Right renal pelvis (tissue), 4 donors: ENCODE results near the gene CHD3. TPM values are rescaled to one million over a fixed set of nuclear protein-coding genes. Genes with fewer than 3 reads are reported as not detected.
A peak's percentile ranks its signal among the peaks of the same experiment; 100 is the strongest.
"Not testable (repeated sequence)": the region's sequence is repeated elsewhere in the genome, so short reads cannot be mapped to it uniquely, and the experiment has no call there.

Experiments
- DNase-seq, 4 donors: peaks; one replicate each; pipeline ENCODE4 v3.0.0-alpha.2; 2013; ENCODE audit warnings: low read depth in 4 of 4, low spot score in 3 of 4, missing footprints in 1 of 4
- polyA plus RNA-seq, 4 donors: library from polyadenylated mRNA; unstranded; fragments of 120-200 nt; gene quantifications; one replicate each; pipeline ENCODE4 v1.2.1, GENCODE V29; 2013; ENCODE audit not compliant: insufficient read length in 4 of 4

Gene CHD3
- polyA plus RNA-seq, 4 donors = 149 to 161 (median 157) TPM

DNA sequence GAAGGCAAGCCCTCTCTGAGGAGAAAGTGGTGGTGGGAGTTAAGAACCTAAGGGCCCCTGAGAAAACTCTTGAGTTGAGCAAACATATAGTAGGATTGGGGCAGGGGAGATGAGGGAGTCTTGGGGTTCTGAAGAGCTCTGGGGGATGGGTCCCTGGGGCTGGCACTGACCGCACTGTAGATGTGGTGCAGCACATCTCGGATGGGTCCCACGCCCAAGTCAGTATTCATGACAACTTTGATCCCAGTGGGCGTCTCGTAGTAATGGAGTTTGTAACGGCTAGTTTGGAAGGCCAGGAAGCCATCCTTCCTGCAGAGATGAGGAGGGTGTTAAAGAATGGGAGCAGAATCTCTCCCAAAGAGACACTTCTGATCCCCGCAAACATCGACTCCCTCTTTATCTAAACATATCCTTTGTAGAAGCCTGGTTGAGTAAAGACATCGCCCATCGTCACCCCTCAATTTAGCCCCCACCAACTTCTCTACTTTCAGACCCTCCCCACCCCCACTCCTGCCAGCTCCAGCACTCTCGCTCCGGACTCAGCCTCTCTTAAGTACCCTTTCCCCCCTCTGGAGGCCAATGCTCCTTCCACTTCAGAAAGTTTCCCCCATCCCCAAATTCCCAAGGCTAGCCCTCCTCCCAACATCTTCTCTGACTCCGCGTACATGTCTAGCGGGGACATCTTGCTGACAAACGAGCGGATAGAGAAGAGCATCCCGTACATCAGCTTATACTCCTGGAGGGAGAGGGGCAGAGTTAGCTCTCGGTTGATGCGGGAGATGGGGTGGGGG, 42.4 kb downstream of the CHD3 start:
- DNase-seq = no peak

DNA sequence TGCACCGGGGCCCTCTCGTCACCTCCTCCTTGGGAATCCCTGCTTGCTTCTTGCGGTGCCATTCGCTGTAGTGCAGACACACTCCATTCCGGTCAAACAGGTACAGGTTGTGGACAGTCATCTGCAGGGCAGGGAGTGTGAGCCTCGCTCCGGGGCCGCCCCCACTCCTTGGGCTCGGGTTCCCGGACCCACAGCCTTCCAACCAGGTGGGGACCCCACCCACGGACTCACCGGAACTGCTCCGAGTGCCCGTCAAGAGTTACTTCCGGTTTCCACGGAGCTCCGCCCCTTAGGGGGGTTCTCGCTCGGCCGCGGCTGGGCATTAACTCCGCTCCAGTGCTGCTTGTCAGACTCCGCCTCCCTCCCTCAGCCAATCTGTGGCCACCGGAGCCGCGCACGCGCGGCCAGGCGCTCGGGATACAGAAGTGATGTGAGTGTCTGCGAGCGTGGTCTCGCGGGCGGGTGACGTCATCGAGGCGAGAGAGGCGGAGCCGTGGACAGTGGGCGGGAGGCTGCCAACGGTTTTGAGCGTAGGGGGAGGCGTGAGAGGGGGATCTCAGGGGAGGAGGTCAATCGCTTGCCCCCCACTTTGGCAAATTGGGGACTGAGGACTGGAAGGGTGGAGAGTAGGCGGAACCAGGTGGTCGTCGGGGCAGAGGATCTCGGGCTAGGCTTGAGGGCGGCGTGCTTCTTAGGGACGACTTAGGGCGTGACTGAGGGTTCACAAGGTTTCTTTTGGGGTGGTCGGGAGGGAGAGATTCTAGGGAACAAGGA, 43.3 kb downstream of the CHD3 start, which contains the start of the genes CNTROB and TRAPPC1:
Gene CNTROB (plus strand): TSS at position 498 of the 774 bp plus-strand sequence. CDS start 874 bp downstream, outside the sequence.
Gene TRAPPC1 (minus strand): TSS at position 238 of the 774 bp plus-strand sequence. CDS start 117 bp downstream, at position 121.
- DNase-seq = peak; percentile 97 to 99 (median 99)

DNA sequence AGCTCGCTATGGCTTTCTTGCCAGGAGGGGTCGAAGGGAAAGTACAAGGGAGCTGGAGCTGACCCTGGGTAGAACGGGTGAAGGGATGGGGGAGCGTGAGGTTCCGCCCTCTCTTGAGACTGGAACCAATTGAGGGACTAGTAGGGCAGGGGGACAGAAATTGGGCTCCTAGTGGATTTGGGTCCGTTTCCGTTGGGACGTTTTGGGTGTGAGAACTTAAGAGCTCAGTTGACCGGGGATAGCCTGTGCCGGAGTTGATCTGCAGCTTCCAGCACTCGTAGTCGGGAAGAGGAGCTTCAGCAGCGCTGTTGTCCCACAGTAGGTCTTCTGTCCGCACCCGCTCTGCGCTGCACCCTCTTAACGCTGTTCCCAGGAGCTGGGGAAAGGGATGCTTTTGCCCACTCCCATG, 43.9 kb downstream of the CHD3 start:
- no peak for DNase-seq

DNA sequence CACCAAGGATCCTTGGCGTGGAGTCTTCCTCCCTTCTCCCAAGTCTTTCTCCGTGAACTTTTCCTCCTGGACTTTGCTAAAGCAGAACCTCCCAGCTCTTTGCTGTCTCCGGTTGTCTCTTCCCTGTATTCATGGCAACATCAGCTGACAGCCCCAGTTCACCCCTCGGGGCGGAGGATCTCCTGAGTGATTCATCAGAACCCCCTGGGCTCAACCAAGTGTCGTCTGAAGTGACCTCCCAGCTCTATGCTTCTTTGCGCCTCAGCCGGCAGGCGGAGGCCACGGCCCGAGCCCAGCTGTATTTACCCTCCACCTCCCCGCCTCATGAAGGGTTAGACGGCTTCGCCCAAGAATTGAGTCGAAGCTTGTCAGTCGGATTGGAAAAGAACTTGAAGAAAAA, 44.4 kb downstream of the CHD3 start:
- DNase-seq = no peak

DNA sequence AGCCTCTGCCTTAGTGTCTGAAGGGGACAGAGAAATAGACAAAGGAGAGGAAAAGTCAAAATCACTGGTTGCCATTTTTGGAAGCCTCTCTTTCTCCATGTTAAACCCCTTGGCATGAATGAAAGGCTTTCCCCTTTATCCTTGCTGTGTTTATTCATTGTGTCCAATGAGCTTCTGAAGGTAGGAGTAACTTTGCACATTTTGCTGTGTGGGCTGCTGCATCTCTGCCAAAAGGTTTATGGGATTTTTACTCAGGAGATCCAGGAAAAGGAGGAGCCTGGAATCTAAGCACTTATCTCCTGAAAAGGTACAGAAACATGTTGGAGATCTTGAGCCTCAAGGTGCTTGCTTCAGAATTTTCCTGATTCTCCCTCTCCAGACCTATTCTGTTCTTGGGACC, 47.3 kb downstream of the CHD3 start:
- no peak for DNase-seq

DNA sequence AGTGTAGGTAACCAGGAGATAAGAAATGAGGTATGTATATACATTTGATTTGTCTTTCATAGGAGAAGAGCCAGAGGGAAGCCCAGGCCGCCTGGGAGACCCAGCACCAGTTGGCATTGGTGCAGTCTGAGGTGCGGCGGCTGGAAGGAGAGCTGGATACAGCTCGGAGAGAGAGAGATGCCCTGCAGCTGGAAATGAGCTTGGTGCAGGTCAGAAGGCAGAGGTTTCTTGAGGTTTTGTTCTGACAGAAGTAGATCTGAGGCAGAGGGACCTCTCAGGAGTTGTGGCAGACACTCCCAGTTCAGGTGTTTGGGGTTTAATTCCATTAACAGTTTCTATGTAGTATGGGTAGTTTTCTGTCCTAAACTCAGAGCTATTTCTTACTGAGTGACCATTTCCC, 51.4 kb downstream of the CHD3 start:
- no peak for DNase-seq

DNA sequence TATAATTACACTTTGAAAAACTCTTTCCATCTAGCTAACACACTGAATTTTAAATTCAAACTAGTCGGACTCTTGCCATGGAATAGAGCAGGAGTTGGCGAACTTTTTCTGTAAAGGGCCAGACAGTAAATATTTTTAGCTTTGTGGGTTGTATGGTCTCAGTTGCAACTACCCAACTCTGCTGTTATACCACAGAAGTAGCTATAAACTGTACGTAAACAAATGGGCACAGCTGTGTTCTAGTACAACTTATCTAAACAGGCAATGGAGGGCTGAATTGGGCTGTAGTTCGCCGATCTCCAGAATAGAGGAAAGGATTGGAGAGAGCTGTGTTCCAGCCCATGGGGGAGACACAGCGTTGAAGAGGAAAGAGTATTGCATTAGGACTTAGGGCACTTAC, 52.2 kb downstream of the CHD3 start:
- DNase-seq = no peak

DNA sequence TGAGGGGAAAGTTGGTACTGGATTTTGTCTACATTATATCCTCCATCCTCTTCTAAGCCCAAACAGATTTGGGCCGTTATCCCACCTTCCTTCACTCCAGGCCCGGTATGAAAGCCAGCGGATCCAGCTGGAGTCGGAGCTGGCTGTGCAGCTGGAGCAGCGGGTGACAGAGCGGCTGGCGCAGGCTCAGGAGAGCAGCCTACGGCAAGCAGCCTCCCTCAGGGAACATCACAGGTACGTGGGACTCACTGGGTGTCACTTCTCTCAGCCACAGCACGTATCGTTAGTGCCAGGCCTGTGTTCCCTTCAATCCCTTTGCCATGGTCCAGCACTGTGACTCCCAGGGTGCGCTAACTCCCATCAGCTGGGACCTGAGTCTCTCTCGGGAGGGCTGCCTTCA, 54.7 kb downstream of the CHD3 start:
- DNase-seq = no peak

DNA sequence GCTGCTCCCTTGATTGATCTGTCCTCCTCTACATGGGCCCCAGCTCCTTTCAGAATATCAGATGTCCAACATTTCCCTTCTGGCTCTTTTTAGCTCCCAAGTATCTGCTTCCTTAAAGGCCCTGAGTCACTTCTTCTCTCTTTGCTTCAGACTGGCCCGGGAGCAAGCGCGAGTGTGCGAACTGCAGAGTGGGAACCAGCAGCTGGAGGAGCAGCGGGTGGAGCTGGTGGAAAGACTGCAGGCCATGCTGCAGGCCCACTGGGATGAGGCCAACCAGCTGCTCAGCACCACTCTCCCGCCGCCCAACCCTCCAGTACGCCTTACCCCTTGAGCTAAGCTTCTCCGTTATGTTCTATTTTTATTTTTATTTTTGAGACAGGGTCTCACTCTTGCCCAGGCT, 55.7 kb downstream of the CHD3 start:
- DNase-seq = no peak

DNA sequence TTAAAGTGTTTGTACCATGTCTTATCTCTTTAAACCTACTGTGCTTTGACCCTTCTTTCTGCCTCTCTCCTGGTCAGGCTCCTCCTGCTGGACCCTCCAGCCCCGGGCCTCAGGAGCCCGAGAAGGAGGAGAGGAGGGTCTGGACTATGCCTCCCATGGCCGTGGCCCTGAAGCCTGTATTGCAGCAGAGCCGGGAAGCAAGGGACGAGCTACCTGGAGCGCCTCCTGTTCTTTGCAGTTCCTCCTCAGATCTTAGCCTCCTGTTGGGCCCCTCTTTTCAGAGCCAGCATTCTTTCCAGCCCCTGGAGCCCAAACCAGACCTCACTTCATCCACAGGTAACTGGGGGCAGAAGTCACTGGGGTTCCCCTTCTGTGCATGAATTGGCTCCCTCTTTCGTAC, 57.1 kb downstream of the CHD3 start:
- no peak for DNase-seq

DNA sequence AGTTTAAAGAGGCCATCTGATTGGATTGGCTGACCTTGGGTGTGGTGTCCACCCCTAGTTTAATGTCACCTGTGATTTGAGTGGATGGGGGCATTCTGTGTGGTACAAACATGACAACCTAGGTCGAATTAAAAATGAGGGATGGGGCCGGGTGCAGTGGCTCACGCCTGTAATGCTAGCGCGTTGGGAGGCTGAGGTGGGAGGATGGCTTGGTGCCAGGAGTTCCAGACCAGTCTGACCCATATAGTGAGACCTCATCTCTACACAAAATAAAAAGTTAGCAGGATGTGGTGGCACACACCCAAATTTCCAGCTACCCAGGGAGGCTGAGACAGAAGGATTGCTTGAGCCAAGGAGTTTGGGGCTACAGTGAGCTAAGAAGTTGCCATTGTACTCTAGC, 57.9 kb downstream of the CHD3 start:
- DNase-seq = no peak

DNA sequence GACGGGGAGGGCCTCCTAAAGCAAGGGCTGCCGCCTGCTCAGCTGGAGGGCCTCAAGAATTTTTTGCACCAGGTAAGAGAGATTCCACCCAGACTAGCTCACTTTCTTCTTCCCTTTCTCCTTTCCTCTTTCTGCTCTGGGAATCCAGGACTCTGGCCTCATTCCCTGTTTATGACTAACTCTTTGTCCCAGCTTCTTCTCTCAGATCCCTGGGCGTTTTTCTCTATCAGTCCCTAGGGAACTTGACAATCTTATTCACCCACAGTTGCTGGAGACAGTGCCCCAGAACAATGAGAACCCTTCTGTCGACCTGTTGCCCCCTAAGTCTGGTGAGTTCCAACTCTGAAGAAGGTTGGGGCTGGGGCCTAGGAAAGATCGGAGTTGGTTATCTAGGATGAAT, 59.1 kb downstream of the CHD3 start:
- no peak for DNase-seq

DNA sequence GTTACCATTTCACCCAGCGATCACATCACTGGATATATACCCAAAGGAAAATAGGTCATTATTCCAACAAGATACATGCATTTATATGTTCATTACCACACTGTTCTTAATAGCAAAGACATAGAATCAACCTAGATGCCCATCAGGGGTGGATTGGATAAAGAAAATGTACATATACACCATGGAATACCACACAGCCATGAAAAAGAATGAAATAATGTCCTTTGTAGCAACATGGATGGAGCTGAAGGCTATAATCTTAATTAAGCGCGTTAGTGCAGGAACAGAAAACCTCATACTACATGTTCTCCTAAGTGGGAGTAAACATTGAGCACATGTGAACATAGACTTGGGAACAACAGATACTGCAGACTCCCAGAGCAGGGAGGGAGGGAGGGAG, 62.0 kb downstream of the CHD3 start:
- DNase-seq = no peak

DNA sequence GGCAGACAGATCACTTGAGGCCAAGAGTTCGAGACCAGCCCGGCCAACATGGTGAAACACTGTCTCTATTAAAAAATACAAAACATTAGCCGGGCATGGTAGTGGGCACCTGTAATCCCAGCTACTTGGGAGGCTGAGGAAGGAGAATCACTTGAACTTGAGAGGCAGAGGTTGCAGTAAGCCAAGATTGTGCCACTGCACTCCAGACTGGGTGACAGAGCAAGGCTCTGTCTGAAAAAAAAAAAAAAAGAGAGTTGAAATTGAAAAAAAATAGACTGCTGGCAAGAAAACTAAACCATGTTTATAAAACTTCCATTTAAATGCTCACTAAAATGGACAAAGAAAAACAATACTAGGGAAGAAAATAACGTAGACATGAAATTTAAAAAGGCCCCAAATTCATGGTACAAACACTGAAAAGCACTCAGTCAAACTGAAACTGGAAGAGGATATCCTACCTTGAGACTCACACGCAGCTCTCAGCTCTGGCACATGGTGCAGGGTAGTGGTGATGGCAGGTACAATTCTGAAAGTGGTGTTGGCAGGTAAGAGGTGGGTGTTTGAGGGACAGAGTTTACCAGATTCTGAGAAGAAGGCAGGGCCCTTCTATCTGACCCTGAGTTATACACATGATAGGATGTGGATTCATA, 62.7 kb downstream of the CHD3 start:
- no peak for DNase-seq

DNA sequence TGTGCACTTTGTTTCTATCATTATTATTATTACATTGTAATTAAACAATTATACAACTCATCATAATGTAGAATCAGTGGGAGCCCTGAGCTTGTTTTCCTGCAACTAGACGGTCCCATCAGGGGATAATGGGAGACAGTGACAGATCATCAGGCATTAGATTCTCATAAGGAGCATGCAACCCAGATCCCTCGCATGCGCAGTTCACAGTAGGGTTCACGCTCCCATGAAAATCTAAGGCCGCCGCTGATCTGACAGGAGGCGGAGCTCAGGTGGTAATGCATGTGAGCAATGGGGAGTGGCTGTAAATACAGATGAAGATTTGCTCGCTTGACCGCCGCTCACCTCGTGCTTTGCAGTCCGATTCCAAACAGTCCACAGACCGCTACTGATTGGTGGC, 64.7 kb downstream of the CHD3 start:
- not testable (repeated sequence) for DNase-seq

DNA sequence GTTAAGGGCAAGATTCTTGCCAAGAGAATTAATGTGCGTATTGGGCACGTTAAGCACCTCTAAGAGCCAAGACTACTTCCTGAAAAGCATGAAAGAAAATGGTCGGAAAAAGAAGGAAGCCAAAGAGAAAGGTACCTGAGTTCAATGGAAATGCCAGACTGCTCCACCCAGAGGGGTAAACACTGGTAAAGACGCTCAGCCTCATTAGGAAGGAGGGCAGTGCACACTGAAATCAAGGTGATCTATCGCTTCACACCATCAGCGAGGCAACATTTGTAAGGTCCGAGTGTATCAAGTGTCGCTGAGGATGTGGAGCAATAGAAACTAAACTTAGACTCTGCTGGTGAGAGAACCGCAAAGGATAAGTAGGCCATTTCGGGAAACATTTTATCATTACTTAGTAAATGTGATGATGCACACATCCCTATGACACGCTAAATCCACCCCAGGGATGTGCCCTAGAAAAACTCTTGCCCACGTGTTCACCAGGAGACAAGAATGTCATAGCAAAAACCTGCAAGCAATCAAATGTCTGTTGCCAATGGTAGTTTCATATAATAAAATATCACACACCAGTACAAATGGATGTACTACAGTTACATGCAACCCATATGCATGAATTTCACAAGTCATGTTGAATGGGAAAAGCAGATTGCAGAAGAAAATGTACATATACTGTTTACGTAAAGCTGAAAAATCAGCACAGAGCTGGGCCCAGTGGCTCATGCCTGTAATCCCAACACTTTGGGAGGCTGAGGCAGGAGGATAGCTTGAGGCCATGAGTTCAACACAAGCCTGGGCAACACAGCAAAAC, 67.0 kb downstream of the CHD3 start:
- DNase-seq = no peak

DNA sequence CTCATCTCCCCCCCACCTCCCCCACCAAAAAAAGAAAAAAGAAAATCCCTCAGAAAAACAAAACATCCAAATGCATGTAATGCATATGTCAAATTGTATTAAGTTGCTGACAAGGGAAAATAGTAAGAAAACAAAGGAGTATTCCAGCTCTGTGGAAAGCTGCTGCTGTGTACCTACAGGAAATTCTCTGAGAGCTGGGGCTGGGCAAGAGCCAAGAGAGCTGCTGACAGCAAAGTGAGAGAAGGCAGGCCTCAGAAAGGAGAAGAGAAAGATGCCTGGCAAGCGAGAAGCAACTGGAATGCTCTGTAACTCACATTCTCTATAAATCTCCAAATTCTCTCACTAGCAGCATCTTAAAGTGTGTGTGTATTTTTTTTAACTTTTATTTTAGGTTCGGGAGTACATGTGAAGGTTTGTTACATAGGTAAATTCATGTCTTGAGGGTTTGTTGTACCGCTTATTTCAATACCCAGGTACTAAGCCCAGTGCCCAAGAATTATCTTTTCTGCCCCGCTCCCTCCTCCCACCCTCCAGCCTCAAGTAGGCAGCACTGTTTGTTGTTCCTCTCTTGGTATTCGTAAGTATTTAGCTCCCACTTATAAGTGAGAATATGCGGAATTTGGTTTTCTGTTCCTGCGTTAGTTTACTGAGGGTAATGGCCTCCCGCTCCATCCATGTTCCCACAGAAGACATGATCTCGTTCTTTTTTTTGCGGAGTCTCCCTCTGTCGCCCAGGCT, 67.8 kb downstream of the CHD3 start:
- peak in 2 of 4 donors; percentile 5 to 15 for DNase-seq

DNA sequence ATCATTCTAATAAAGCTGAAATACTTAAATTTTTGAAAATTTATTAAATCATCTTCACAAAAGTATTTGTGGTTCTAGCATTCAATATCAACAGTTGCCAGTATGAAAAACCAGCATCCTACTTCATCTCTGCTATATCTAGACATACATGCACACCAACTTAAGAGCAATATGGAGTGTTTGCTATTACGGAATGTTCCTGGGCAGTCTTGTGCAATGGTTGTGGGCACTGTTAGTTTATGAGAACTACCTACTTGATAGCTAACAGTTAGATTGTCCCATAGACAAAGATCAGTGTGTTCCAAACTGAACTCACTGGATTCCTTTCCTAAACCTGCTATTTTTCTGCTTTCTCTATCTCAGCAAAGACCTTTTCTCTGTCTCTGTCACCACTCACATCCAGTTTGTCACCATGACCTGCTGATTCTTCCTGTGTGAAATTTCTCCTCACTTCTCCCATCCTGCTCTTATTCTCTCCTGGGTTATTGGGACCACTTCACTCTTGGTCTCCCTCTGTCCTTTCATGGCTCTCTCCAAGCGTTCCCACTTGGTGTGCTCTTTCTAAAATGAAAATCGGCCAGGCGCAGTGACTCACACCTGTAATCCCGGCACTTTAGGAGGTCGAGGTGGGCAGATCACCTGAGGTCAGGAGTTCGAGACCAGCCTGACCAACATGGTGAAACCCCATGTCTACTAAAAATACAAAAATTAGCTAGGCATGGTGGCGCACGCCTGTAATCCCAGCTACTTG, 71.1 kb downstream of the CHD3 start:
- no peak for DNase-seq

DNA sequence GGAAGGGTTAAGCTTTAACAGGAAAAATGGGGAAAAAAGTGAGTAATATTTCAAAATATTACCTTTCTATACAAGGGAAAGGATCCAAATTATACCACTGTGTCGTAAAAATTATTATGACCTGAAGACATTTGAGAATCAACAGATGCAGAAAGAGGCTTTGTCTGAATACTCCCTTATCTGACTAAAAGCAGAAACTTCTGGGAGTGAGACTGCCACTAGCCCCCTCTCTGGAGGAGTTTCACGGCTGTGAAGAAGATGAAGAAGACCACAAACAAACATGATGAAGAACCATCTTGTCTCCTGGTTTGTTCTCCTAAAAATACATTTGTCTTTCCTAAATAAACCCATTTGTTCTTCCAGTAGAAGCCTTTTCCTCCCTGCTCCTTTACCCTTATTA, 72.8 kb downstream of the CHD3 start:
- no peak for DNase-seq
